Mammary epithelial cell (primary cell): ENCODE data around the gene RIPOR1.

ENCODE experiments used
- EZH2 ChIP-seq: IDR thresholded peaks from 2 replicates; pipeline ENCODE4 v1.6.1; 2012; ENCODE audit warnings: low read length, inconsistent platforms, borderline replicate concordance
- TF ChIP-seq, protein P1 (sequence below), 2 donors: IDR thresholded peaks in 1 of 2; conservative IDR thresholded peaks in 1 of 2; 2 replicates each; pipeline ENCODE4 v1.5.1; 2011 to 2012; ENCODE audit warnings: inconsistent platforms in 2 of 2, low read length in 2 of 2, mild to moderate bottlenecking in 2 of 2, control low read depth in 1 of 2, low read depth in 1 of 2; ENCODE audit not compliant: insufficient read depth in 1 of 2; ENCODE audit errors: extremely low read depth in 1 of 2

DNA sequence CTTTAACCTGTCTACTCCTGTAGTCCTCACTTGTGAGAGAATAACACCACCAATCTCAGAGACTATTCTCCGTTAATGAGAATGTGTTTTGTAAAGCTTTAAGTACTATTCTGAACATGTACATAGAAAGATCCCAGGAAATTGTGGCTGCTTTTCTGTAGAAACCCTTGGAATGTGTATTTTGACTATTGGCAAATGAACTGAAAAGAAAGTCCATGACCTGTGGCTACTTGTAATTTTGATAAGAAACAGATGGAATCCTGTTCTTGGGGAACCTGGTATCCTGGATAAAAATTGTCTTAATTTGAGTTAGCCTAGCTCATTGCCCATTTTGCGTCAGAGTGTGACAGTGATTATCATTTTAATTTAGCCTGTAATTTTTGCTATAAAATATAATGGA lies 42.8 kb downstream of the RIPOR1 start:
- TF ChIP-seq, protein P1, sequence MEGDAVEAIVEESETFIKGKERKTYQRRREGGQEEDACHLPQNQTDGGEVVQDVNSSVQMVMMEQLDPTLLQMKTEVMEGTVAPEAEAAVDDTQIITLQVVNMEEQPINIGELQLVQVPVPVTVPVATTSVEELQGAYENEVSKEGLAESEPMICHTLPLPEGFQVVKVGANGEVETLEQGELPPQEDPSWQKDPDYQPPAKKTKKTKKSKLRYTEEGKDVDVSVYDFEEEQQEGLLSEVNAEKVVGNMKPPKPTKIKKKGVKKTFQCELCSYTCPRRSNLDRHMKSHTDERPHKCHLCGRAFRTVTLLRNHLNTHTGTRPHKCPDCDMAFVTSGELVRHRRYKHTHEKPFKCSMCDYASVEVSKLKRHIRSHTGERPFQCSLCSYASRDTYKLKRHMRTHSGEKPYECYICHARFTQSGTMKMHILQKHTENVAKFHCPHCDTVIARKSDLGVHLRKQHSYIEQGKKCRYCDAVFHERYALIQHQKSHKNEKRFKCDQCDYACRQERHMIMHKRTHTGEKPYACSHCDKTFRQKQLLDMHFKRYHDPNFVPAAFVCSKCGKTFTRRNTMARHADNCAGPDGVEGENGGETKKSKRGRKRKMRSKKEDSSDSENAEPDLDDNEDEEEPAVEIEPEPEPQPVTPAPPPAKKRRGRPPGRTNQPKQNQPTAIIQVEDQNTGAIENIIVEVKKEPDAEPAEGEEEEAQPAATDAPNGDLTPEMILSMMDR (conservative IDR thresholded peaks at IDR 0.05 in 1 of 2, IDR thresholded peaks at IDR 0.05 in 1 of 2; ENCODE audit: extremely low read depth in 1 of 2, insufficient read depth in 1 of 2, low read depth in 1 of 2, low read length in 2 of 2), result no peak
- no peak for TF ChIP-seq EZH2
